NCI-H128 (cell line): ENCODE results near the gene SEMA6C.
A peak's percentile ranks its signal among the peaks of the same experiment; 100 is the strongest.
"Not testable (repeated sequence)": the region's sequence is repeated elsewhere in the genome, so short reads cannot be mapped to it uniquely, and the experiment has no call there.

ENCODE experiments used
- DNase-seq: peaks from one replicate; lab custom pipeline; 2025; ENCODE audit not compliant: unreplicated experiment; lab: John Stamatoyannopoulos, UW

SEMA6C gene

DNA sequence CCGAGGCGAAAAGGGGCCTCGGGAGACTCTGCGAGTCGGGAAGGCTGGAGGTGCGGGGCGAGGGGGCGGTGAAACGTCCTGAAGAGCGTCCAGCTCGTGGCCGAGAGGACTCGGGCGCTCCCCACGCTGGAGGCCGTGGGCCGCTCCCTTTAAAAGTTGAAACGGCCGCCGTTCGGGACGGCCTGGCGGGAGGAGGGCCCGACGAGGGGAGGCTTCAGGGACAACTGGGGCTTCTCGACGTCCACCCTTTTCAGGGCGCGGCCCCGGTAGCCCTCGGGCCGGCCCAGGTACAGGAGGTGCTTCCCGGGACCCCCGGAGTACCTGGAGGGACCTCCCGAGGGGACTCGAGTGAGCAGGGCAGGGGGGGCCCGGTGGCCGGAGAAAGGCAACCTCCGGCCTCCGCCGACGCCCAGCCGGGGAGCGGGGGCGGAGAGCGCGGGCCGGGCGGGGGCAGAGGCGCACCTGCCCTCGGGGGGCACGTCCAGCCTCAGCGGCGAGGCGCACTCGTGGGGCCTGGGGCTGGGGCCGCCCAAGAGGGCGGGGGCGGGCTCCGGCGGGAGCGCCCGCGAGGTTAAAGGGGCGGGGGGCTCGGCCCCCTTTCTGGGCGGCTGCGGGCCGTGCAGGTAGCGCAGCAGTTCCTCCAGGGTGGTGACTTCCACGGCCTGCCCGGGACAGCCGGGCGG is 14.0 kb downstream of the SEMA6C start:
- DNase-seq = no peak

DNA sequence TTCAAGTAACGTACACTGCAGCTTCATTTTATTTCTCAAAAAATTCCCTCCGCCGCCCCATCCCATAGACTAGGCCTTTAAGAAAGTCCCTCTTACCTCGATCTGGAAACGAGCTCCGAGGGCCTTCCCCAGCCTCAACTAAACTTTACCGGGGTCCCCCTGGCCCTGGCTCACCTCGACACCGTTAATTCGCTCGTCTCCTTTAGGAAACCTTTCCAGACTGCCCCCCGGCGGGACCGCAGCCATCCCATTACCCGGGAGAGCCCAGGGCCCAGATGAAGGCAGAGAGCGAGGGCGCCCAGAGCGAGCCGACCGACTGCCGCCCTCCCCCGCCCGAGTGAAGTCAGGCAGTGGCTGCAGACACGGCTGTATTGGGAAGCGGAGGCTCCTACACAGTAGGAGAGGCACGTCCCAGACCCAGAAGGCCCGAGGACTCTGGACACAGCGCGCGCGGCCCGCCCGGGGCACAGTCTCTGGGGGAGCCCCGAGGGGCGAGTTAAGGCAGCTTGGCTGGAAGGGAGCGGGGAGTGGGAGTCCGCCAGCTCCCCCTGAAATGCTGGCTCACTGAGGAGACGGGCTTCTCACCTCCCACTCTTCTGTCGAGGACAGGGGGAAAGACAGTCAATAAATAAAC is 14.6 kb downstream of the SEMA6C start:
- no peak for DNase-seq

DNA sequence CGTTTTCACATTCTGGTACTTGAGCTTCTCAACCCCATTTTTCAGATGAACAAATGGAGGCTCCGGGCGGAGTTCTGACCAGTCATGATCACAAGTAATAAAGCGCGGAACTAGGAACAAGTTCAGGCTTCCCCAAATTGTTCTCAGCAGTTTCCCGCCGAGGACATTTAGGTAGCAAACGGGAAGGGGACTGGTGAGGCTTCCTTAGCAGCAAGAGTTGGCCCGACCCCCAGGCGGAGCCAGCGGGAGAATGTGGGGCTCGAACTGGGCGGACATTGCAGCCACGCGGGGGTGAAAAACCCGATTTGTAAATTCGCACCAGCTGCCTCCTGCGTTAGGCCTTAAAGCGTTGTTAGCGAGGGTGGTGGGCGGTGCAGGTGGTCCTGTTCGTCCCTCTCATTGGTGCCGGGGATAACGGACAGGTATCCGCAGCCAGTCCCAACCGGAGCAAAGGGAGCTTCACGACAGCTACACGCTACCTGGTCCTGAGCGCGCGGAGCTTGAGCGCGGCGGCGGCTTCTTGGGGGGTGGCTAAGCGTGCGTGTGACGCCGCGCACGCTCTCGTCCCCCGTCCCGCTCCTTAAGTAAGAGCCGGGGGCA is 15.3 kb downstream of the SEMA6C start:
- DNase-seq = peak; percentile 26

DNA sequence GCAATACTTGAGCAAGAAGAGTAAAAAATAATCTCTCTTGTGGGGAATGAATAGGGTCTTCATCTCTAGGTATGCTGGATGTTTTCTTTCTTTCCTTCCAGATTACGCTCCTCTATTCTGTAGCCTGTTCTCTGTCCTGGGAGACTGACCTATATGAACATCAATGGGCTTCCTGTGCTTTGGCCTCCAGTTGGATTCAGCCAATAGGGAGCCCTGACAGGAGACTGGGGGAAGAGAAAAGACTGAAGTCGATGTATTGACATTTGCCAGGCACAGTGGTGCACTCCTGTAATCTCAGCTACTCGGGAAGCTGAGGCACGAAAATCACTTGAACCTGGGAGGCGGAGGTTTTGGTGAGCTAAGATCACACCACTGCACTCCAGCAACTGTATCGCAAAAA is 17.6 kb downstream of the SEMA6C start:
- DNase-seq = no peak

DNA sequence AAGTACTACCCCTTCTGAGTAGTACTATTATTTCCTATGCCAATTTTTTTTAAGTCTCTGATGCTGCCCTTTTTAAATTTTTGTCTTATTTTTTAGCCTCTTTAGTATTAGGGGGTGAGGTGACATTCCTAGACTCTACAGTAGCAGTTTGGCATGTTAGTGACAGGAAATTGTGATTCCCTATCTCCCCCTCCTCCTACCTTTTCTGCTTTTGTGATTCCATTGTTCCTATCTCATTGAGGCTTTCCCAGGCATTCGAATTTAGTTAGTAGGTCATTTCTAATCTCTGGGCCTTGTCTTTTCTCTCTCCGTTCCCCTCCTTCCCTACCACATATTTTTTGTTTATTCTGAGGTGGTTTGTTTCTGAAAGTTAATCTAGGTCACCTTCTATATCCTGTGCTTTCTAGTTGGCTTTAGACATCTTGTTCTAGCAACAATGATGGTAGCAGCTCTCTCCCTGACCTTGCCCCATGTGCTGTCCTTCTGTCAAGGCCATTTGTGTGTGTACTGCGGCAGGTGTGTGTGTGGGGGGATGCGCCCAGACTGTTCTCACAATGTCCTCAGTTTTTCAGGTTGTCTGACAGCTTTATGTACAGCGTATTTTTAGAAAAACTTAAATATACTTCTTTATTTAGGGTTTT is 21.5 kb downstream of the SEMA6C start:
- DNase-seq = no peak

DNA sequence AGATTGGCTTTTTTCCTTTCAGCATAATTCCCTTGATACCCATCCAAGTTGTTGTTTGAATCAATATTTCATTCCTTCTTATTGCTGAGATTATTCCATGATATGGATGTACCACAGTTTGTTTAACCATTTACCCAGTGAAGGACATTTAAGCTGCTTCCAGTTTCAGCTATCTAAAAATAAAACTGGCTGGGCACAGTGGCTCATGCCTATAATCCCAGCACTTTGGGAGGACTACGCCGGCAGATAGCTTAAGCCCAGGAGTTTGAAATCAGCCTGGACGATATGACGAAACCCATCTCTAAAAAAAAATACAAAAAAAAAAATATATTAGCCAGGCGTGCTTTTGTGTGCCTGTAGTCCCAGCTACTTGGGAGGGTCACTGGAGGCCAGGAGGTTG is 32.6 kb downstream of the SEMA6C start:
- no peak for DNase-seq

DNA sequence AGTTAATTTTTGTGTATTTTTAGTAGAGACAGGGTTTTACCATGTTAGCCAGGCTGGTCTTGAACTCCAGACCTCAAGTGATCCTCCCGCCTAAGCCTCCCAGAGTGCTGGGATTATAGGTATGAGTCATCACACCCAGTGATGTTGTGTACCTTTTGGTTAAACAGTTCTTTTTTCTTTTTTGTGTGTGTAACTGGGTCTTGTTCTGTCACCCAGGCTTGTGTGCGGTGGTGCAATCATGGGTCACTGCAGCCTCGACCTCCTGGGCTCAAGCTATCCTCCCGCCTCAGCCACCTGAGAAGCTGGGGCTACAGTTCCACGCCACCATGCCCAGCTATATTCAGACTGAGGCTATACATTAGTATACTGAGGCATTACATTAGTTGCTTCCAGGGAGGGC is 38.1 kb downstream of the SEMA6C start:
- no peak for DNase-seq

DNA sequence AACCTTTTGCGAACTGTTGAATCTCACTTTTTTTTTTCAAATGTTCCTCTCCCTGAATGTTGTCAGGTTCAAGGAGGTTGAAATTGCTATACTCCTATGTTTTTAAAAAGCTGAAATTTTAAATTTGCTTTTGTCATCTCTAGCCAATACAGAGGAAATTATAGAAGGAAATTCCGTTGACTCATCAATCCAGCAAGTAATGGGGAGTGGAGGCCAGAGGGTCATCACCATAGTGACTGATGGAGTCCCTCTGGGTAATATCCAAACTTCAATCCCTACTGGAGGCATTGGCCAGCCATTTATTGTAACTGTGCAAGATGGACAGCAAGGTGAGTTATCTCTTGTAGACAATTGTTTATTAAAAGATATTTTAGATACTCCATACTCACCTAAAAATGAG is 39.5 kb downstream of the SEMA6C start:
- DNase-seq = no peak

DNA sequence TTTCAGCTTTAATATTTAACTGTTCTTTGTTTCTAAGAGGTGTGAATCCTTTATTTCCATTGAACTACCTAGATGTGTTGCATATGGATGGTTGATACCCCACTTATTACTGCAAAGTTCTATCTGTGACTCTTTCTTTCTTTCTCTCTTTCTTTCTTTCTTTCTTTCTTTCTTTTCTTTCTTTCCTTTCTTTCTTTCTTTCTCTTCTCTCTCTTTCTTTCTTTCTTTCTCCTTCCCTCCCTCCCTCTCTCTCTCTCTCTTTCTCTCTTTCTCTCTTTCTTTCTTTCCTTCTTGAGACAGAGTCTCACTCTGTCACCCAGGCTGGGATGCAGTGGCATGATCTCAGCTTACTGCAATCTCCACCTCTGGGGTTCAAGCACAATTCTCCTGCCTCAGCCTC is 41.8 kb downstream of the SEMA6C start:
- DNase-seq = no peak

DNA sequence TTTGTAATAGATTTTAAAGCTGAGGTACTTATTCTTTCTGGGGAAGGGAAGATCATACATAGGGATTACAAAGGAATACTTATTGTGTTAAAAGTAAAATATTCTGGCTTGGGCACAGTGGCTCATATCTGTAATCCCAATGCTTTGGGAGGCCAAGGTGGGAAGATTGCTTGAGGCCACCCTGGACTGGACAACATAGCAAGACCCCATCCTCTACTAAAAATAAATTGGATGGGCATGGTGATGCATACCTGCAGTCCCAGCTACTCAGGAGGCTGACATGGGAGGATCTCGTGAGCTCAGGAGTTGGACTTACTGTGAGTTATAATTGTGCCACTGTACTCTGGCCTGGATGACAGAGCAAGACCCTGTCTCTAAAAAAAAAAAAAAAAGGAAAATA is 48.3 kb downstream of the SEMA6C start:
- no peak for DNase-seq

DNA sequence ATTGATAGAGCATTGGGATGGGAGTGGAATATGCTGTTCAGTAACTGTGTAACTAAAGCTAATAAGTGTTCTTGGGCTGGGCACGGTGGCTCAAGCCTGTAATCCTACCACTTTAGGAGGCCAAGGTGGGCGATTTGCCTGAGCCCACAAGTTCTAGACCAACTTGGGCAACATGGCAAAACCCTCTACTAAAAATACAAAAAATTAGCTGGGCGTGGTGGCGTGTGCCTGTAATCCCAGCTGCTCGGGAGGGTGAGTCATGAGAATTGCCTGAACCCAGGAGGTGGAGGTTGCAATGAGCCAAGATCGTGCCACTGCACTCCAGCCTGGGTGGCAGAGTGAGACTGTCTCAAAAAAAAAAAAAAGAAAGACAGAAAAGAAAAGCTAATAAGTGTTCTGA is 49.0 kb downstream of the SEMA6C start:
- DNase-seq = not testable (repeated sequence)

DNA sequence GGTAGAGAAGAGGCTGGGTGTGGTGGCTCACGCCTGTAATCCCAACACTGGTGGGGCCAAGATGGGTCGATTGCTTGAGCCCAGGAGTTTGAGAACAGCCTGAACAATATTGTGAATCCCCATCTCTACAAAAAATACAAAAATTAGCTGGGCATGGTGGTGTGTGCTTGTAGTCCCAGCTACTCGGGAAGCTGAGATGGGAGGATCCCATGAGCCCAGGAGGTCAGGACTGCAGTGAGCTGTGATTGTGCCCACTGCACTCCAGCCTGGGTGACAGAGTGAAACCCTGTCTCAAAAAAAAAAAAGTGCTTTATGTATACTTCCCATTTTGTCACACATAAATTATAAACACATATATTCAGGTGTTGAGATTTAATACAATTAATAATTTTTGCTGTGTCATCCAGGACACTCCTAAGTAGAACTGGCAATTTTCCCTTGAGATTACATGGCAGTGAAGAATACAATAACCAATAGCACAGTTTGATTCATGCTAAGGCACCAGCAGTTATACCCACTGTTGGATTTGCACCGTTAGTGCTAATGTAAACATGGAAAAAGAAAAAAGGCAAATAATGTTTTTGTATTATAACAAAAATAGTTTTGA is 60.4 kb downstream of the SEMA6C start:
- DNase-seq = no peak
